Epithelial cell of prostate (primary cell): ENCODE measurements around the gene ABLIM3.

Experiments
- DNase-seq: peaks from one replicate; pipeline ENCODE4 v3.0.0-alpha.2; 2011; ENCODE audit warnings: low read depth, low spot score
- H3K27ac ChIP-seq: fragments of 450-650 bp; 2 replicates; pipeline ENCODE4 v1.5.1; 2017; ENCODE audit warnings: mild to moderate bottlenecking

ABLIM3 gene

DNA sequence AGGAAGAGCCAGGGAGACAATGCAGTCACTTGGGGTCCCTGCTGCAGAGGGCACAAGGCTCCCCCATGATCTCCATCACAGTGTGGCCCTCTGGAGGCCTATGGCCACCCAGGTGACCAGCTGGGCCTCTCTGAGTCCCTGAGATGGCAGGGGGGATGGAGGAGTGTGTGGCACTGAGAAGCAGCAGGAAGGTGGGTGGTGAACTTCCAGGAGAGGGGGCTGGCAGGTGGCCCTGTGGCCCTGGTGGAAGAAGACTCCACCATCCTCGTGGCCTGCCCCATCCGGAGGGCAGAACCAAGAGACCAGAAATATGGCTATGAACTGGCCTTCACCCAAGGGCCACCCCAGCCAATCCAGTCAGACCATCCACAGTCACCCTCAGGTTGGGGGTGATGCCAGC, 98.6 kb downstream of the ABLIM3 start:
- H3K27ac ChIP-seq, result no peak overlapping the region
- no peak for DNase-seq

DNA sequence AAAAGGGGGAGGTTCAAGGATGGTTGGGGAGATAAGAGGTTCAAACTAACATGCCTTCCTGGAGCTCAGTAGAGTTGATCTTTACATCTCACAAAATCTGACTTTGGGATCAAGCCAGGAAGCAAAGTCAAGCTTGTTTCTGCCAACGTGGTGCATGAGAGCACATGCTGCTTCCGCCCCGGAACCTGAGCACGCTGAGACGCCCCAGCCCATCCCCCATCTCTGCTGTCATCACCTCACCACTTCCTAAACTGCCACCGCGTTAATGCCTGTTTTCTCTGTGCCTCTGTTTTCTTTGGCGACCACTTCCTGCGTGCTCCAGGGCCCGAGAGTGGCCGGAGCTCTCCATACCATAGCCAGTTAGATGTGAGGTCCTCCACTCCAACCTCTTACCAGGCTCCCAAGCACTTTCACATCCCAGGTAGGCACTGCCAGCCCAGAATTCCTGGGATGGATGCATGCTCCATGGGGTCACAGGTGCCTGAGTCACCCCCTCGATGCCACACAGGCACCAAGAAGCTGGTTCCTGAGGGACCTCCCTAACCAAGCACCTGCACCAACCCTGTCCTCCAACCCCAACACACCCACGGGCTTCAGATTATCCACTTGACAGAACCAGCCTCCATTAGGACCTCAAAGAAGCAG, 99.2 kb downstream of the ABLIM3 start:
- no peak for DNase-seq
- no peak overlapping the region for H3K27ac ChIP-seq

DNA sequence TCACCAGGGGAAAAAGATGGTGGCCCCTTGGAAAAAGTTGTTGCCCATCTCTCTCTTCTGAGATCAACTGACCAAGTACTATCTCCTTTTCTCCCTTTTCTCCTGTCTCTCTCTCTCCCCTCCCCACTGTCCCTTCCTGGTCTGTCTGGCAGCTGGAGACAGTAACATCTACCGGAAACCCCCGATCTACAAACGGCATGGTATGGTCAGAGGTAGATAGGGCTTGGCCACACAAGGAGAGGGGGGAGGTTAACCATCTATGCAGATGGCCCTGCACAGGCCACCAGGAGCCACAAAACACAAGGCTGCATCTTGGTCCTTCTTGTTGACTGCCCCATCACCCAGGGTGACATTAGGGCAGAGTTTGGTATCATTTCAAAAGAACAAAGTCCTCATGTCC, 101.0 kb downstream of the ABLIM3 start:
- no peak for DNase-seq
- H3K27ac ChIP-seq, result no peak overlapping the region

- DNase-seq, result no peak
- H3K27ac ChIP-seq, result no peak overlapping the region
These were observed 105.6 kb downstream of the ABLIM3 start for GRCh38 chr5:149246906-149247305.

- H3K27ac ChIP-seq, result no peak overlapping the region
- DNase-seq, result no peak
These were observed 106.4 kb downstream of the ABLIM3 start for GRCh38 chr5:149247726-149248125.

GRCh38 chr5:149251546-149251945, 110.3 kb downstream of the ABLIM3 start:
- H3K27ac ChIP-seq, result no peak overlapping the region
- no peak for DNase-seq

GRCh38 chr5:149254506-149254905, 113.2 kb downstream of the ABLIM3 start:
- no peak overlapping the region for H3K27ac ChIP-seq
- DNase-seq, result no peak

- H3K27ac ChIP-seq, result no peak overlapping the region
- DNase-seq, result no peak
These were observed 115.2 kb downstream of the ABLIM3 start for GRCh38 chr5:149256451-149256850.

- H3K27ac ChIP-seq, result no peak overlapping the region
These were observed 115.8 kb downstream of the ABLIM3 start for GRCh38 chr5:149257131-149257530.

GRCh38 chr5:149257889-149258705, 116.8 kb downstream of the ABLIM3 start:
- H3K27ac ChIP-seq, result no peak overlapping the region

More at GRCh38 chr5:149257131-149257530, 115.8 kb downstream of the ABLIM3 start:
- no peak for DNase-seq

GRCh38 chr5:149260761-149261160, 119.5 kb downstream of the ABLIM3 start:
- DNase-seq, result peak; percentile 63
- H3K27ac ChIP-seq, result no peak overlapping the region

More at GRCh38 chr5:149257889-149258705, 116.8 kb downstream of the ABLIM3 start:
- DNase-seq, result no peak

DNA sequence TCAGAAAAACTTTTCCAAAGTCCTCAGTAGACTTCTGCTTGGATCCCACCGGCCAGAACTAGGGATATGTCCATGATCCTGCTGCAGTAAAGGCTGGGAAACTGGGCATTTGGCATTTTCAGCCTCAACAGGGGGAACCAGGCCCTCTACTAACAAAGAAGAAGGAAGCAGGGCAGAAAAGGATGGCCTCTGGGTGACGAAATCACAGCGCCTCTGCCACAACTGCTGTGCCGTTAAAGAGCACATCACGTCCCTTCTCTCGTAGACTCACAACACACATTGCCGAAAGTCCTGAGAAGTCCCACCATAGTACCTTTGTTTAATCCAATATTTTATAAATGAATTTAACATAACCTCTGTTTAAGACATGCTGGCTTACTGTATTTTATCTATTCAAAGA, 120.0 kb downstream of the ABLIM3 start:
- no peak overlapping the region for H3K27ac ChIP-seq

GRCh38 chr5:149262315-149262714, 121.0 kb downstream of the ABLIM3 start:
- H3K27ac ChIP-seq, result no peak overlapping the region
- no peak for DNase-seq

More for the DNA sequence above, 120.0 kb downstream of the ABLIM3 start:
- DNase-seq, result no peak

- no peak overlapping the region for H3K27ac ChIP-seq
- DNase-seq, result no peak
These were observed 123.3 kb downstream of the ABLIM3 start for GRCh38 chr5:149264439-149265067.

GRCh38 chr5:149265068-149265465, 123.8 kb downstream of the ABLIM3 start:
- no peak for DNase-seq
- no peak overlapping the region for H3K27ac ChIP-seq

- no peak overlapping the region for H3K27ac ChIP-seq
- no peak for DNase-seq
These were observed 124.3 kb downstream of the ABLIM3 start for GRCh38 chr5:149265597-149265996.

- DNase-seq, result no peak
- no peak overlapping the region for H3K27ac ChIP-seq
These were observed 126.1 kb downstream of the ABLIM3 start for GRCh38 chr5:149267241-149267973.

DNA sequence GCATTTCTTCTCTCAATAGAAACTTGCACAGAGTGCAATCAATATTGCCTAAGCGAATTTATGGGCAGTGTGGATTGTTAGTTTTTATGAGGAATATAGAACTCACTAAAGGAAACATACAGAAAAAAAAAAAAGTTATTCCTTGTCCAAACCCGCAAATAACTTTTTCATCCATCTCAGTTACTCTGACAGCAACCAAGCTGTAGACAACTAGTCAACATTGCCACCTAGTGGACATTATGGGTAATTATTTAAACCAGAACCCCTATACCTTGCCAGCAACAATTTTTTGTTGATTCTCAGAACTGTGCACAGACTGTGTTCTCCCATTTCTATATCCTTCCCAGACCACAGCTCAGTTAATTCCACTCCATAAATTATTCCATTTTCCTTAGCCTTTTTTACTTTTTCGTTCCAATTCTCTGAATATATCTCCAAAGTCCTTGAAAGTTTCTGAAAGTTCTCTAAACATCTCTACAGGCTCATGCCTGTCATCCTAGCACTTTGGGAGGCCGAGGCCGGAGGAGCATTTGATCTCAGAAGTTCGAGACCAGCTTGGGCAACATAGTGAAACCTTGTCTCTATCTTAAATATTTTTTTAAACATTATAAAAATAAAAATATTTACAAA, 127.8 kb downstream of the ABLIM3 start:
- no peak overlapping the region for H3K27ac ChIP-seq
- DNase-seq, result no peak

DNA sequence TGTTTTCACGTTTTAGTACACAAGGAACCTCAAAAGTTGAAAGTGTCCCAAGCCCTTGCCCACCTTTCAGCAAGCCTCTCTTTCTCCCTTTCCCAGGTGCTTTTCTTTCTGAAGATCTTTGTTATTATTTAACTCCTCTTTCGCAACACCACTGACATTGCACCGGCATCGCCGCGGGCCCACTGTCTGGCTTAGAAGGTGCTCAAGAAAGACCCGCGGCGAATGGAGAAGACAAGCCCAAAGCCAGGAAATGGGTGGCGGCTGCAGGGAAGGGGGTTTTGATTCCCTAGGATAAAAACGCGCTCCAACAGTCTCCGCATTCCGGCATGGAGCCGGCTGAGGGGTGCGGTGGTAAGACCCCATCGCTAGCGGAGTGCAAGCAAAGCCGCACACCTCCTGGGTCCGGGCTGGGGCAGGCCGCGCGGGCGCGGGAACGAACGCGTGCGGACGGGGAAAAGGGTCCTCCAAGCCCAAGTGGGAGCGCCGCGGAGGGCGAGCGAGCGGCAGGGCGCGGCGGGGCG, 130.0 kb downstream of the ABLIM3 start:
- peak overlapping the region; percentile 68 for H3K27ac ChIP-seq
- no peak for DNase-seq
